Activated T-cell treated with anti-CD3 and anti-CD28 coated beads, Interleukin-2, amount 50 U/mL, for 1 hour (primary cell): ENCODE results near the gene ASCL4.

Source experiments
- DNase-seq: peaks from one replicate; pipeline ENCODE4 v3.0.0-alpha.2; 2020

Gene ASCL4

DNA sequence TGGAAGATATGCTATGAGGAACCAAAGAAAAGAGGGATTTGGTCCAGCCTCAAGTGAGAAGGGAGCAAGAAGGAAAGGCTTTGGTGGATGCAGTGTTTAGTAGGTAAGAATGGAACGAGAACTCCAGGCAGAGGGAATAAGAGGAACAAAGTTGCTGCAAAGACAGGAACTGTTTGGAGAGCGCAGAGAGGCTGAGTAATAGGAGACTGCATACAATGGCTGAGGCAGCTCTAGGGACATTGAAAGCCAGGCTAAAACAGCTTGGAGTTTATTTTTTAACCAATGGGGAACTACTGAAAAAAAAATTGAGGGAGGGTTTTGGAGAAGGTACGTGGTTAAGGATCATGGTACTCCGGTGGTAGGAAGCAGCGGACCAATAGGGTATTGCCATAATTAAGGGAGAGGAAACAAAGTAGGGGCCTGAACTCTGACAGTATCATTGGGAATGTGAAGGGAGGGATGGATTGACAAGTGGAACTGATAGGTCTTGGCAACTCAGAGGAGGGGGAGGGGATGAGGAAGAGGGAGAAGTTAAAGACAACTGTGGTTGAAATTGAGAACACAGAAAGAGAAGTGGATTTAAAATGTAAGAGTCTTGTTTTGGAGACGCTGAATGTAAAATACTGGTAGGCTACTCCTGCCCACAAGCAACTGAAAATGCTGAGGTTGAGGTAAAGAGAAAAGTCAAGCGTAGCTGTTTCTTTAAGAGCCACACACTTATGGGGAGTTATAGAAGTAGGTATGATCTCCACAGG, 4.8 kb downstream of the ASCL4 start:
- DNase-seq = no peak

DNA sequence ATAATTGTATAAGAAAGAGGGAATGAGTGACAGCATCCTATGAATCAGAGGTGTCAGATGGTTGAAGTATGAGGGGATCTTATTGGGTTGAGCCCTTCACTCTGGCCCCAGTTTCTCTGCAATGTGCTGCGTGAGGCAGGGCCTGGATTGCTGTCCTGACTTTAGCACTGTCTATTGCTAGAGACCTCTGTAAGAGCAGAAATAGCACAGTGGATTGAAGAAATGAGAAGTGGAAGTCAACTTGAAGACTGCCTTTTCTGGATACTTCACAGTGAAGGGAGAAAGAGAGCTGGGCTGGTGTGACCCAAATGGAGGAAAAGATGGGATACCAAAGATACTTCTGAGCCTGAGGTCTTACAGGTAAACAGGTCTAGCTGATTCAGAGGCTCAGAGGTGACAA, 5.8 kb downstream of the ASCL4 start:
- no peak for DNase-seq

DNA sequence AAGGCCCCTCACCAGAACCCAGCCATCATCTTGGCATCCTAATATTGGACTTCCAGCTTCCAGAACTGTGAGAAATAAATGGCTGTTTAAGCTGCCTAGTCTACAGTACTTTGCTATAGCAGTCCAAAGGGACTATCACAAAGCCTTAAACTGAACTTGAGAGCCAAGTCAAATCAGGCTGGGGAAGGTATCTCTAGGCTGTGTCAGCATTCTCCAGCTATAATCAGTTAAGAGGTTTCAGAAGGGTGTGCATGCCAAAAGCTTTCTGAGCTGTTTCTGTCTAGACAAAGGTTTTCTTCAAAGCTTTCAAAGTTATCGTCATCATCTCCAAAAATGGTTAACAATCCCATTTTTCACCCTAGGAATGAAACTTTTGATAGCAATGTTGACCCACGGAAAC, 7.6 kb downstream of the ASCL4 start:
- DNase-seq = no peak

DNA sequence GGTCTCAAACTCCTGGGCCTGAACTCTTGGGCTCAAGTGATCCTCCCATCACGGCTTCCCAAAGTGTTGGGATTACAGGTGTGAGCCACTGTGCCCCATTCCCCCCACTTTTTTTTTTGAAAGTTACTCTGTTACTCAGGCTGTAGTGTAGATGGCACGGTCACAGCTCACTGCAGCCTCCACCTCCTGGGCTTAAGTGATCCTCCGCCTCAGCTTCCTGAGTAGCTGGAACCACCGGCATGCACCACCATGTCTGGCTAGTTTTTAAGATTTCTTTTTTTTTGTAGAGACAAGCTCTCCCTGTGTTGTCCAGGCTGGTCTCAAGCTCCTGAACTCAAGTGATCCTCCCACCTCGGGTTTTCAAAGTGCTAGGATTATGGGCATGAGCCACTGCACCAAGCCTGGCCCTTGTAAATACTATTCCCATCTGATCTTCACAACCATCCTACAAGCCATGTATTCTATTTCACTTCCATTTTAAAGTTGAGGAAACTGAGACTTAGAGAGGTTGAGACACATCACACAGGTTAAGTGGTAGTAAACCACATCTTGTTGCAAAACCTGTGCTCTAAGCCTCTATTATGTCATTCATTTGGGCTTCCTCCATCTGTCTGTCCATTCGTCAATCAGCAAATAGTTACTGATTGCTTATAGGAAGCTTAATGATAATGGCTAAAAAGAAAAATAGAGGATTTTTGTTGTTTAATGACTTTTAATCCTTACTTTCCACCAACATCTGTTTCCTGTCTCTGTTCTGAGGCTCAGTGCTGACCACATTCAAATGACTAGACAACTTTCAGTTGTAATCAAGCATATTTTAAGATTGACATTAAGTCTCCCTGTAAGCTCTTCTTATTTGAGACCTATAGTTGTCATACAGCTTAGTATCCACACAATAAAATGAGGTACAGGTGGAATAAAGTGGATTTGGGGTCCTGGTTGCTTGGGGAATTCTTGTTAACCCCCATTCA, 9.2 kb downstream of the ASCL4 start:
- no peak for DNase-seq

DNA sequence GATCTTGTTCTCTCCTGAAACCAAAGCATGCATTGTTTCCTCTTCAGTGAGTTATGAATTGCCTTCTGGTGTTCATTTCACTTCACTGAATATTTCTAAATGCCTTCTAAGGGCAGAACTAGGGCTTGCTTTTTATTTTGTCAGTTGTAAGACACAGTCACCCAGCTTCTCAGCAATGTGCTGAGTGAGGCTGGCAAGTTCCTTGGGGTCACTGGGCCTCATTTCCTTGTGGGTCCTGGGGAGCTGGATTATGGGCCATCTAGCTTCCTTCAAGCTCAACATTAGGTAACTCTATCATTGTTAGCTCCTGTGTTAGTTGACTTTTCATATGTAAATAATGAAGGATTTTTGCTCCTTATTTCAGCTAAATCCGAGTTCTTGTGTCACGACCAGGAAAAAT, 13.8 kb downstream of the ASCL4 start:
- DNase-seq = no peak

DNA sequence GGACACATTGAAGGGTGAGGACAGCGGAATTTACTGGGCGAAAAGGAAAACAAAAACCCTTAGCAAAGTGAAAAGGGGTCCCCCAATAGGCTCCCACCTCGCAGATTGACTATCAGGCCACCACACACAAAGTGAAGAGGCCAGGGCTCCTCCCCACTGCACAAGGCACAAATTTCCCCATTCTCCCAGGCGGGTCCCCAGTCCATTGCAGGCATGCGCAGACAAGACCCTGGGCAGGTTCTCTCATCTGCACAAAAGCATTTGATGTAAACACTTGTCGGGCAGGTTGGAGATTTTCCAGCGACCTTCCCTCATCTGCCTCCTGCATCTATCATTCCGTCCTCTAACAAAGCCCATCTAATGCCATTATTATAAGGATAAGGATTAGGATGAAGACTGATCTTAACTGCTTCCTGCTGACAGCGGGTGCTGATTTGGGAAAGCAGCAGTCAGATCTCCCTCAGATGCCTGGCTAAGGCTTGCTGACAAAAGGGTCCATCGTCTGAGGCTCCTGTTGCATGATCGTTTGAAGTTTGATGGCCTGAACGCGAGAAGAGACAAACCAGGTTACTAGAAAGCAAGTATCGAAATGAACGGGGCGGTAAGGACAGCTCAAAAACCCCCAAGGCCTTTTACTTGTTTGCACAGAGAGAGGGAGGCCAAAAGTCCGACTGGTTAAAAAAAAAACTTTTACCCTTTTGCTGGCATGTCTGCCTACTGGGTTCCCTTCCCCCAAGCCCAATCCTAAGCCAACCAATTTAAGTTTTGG, 14.4 kb downstream of the ASCL4 start:
- DNase-seq = no peak

DNA sequence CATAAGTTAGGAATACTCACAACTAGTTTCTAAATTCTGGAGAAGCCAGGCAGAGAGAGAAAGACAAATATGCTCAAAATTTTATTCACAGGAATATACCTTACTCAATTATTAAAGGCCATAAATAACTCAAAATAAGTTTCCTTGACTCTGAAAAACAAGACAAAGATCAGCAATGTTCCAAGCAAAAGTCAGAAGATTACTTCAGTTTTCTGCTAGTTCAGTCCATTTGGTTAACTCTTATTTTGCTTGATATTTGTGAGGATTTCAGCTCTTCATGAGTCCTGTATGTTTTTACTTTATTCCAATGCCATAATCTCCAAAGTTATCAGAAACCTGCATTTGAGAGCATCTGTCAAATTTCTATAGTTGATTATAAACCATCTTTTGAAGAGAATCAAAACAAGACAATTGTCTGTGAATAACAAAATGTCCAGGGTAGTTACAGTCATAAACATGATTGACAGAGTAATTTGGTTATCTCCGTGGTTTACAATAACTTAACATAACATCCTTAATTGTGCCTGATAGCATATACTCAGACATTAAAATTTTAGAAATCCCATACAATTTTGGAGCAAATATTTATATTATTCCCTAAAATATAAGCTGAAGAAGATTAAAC, 17.1 kb downstream of the ASCL4 start:
- no peak for DNase-seq

DNA sequence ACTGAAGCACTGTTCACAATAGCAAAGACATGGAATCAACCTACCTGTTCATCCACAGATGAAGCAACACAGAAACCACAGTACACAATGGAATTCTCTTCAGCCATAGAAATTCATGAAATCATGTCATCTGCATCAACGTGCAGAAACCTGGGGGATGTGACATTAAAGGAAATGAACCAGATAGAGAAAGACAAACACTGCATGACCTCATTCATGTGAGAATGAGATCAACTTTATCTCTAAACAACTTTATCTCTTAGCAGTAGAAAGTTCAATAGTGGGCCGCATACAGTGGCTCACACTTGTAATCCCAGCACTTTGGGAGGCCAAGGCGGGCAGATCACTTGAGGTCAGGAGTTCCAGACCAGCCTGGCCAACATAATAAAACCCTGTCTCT, 19.9 kb downstream of the ASCL4 start:
- no peak for DNase-seq

DNA sequence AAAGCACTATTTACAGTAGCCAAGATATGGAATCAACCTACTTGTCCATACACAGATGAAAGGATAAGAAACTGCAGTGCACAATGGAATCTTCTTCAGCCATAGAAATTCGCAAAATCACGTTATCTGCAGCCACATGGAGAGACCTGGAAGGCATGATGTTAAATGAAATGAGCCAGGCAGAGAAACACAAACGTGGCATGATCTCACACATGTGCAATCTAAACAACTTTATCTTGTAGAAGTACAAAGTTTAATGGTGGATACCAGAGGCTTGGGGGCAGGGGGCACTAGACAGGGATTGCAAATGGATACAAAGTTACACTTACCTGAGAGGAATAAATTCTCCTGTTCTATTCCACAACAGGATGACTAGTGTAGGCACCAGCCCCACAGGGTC, 24.1 kb downstream of the ASCL4 start:
- no peak for DNase-seq

DNA sequence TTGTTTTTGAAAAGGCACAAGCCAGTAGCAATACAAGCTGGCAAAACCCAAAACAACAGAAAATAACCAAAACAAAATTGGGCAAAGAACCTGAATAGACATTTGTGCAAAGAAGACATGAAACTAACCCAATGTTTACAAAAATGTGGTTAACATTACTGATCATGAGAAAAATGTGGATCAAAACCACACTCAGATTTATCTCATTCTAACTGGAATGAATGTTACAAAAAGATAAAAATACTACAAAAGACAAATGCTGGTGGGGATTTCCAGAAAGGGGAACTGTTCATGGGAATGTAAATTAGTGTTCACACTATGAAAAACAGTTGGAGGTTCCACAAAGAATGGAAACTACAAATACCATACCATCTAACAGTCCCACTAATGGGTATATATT, 26.6 kb downstream of the ASCL4 start:
- no peak for DNase-seq

DNA sequence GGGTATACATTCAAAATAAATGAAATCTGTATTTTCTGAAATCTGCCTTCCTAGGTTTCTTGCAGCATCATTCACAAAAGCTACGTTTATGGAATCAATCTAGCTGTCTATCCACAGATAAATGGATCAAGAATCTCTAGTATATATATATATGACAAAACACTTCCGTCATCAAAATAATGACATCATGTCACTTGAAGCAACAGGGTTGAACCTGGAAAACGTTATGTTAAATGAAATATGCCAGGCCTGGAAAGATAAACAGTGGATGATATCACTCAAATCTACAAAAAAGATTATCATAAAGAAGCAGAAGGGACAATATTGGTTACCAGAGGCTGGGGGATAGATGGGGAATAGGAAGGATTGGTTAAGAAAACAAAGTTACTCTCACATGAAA, 28.6 kb downstream of the ASCL4 start:
- DNase-seq = no peak

DNA sequence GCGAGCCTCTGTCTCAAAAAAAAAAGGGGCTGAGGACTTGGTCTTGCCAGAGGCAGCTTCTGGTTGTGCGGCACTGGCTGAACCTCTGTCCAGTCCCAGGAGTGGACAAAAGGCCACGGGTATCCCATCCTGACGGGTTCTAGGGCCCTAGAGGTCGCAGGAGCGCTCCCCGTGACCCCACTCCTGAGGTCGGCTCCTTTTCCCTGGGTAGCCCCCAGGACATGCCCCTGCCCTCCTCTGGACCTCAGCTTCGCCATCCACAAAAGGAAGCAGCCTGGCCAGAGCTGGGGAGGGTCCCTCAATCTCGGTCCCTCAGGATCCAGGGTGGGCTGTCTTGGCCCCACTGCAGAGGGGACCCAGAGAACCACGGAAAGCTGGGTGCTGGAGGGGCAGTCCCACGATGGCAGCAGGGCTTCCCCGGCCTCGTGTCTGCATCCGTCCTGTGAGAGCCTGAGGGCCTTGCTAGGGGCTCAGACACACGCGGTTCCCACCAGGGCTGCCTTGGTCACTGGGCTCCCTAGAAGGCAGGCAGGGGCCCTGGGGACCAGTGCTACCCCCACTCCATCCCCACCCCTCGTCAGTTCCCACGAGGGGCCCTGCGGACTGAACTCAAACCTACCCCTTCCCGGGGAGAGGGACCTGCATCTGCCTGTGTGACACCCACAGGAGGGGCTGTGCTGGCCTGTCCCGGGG, 31.1 kb downstream of the ASCL4 start:
- DNase-seq = no peak

DNA sequence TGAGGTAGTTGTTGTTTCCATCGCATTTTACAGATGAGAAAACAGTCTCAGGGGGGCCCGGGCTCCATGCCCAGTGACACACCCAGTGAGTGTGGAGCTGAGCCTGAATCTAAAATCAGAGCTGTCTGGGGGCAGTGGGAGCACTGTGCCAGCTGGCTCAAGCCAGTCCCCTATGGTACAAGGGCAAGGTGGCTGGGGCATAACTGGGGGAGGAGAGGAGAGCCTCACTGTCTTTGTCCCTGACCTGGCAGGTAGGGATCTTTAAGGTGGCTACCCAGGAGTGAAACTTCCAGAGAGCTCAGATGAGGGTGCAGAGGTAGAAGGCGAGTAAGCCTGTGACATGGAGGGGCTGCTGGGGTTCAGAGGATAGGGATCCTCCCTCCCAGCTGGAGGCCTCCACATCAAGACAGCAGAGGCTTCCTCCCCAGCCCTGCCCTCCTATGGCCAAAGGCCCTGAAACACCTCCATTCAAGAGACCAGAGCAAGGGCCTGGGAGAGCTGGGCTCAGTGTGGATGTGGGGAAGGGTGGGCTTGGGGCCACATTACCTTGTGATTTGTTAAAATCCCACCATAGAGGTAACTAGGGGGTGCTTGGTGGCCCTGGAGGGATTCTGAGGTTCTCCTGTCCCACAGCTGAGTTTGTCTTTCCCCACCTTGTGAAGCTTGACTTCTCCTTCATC, 33.1 kb downstream of the ASCL4 start:
- no peak for DNase-seq

DNA sequence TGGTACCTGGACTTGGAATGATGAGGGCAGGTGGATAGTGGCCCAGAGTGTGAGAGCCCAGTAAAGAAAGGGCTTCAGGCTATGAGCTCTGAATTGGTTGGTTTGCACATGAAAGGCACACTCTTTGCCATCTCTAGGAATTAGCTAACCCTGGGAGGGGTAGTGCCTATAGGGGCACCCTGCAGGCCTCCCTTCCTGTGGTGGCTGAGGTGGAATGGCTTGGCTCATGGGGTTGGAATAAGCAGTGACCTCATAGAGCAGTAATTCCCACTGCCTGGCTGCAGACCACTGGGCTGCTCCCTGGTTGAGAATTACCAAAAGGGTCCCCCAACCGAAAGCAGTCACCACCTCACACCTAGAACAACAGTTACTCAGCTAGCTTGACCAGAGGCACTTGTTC, 42.7 kb downstream of the ASCL4 start:
- no peak for DNase-seq

DNA sequence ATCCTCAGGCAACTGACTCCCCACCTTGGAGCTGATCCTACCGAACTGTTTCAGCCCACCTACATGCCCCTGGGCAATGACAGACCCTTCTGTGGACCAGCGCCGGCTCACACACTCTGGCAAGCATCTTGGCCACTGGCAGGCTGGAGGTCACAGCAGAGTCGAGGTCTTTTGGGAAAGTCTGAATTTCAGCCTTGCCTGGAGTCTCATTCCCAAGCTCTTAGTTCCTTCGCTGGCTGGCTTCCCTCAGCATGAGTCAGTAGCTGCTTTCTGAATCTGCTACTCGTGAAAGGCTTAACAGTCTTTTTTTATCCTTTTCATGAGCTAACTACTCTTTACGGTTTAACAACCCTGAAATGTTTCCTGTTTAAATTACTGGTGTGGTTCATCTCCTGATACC, 44.5 kb downstream of the ASCL4 start:
- no peak for DNase-seq

DNA sequence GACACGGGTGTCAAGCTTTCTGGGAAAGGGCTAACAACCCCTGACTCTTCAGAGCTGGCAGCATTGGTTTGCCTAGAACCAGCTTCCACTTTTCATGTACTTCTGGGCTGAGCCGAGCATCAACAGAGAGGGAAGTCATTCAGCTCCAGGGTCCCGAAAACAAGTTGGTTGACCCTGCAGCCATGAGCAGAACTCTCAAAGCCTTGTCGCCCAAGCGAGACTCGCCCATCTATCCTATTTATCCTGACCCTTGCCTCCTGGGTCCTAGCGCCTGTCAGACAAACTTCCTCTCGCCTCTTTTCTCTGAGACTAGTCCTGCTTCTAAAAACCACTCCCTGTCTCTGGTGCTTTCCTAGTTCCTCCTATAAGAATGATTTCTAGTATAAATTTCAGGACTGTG, 47.9 kb downstream of the ASCL4 start:
- DNase-seq = no peak
